Upper lobe of left lung (tissue), 6 donors: ENCODE measurements around the gene AAR2. TPM values are rescaled to one million over a fixed set of nuclear protein-coding genes. Genes with fewer than 3 reads are reported as not detected.

Experiments
- ATAC-seq, 2 donors: fragments of 200-7000 bp; cut with Tn5 transposase; one replicate each; pipeline ENCODE4 v1.9.1; 2022; ENCODE audit warnings: mild to moderate bottlenecking in 2 of 2, moderate library complexity in 2 of 2; ENCODE audit not compliant: low FRiP score in 2 of 2
- DNase-seq, 2 donors: peaks; one replicate each; pipeline ENCODE4 v3.0.0-alpha.2; 2019 to 2020
- H3K27ac ChIP-seq, 4 donors: fragments of 200-600 bp; sonication (generic); one replicate each; pipeline ENCODE4 v1.5.1; 2016 to 2019
- H3K27me3 ChIP-seq, 4 donors: fragments of 200-600 bp; sonication (generic); one replicate each; pipeline ENCODE4 v1.5.1; 2017 to 2019
- H3K36me3 ChIP-seq, 4 donors: fragments of 200-600 bp; sonication (generic); one replicate each; pipeline ENCODE4 v1.5.1; 2016 to 2019
- H3K4me1 ChIP-seq, 4 donors: fragments of 200-600 bp; sonication (generic); one replicate each; pipeline ENCODE4 v1.5.1; 2018 to 2019
- H3K4me3 ChIP-seq, 4 donors: fragments of 200-600 bp; sonication (generic); one replicate each; pipeline ENCODE4 v1.5.1; 2017 to 2019; ENCODE audit warnings: mild to moderate bottlenecking in 2 of 4, moderate library complexity in 1 of 4
- H3K9me3 ChIP-seq, 4 donors: fragments of 200-600 bp; sonication (generic); one replicate each; pipeline ENCODE4 v1.5.1; 2018 to 2019
- CTCF ChIP-seq, 6 experiments: fragments of 450-650 bp in 4 of 6; fragments of 200-600 bp in 2 of 6; sonication (generic) in 2 of 6; IDR thresholded peaks; one replicate each; pipeline ENCODE4 v1.5.1; 2016 to 2019; ENCODE audit warnings: antibody characterized with exemption in 6 of 6
- EP300 ChIP-seq, 4 donors: sonication (generic); formaldehyde crosslinking; IDR thresholded peaks; one replicate each; pipeline ENCODE4 v1.5.1; 2017; ENCODE audit warnings: antibody characterized with exemption in 4 of 4, control low read depth in 2 of 4
- POLR2A ChIP-seq, 4 donors: fragments of 450-650 bp; IDR thresholded peaks; one replicate each; pipeline ENCODE4 v1.5.1; 2016 to 2017; ENCODE audit warnings: antibody characterized with exemption in 4 of 4, mild to moderate bottlenecking in 2 of 4
- POLR2AphosphoS5 ChIP-seq, 2 donors: sonication (generic); formaldehyde crosslinking; IDR thresholded peaks; one replicate each; pipeline ENCODE4 v1.5.1; 2017; ENCODE audit warnings: antibody characterized with exemption in 2 of 2
- WGBS, 2 donors: methylation state at CpG; one replicate each; pipeline ENCODE4 v1.1.5; 2017 to 2018; 5-methylcytosine and 5-hydroxymethylcytosine counted together
- total RNA-seq, 6 donors: library from RNA; depleted of rRNA in 4 of 6; stranded (reverse); fragments of >200 nt in 4 of 6; gene quantifications; one replicate each; pipeline versions ENCODE4 v1.1.0 to v1.2.1, GENCODE V29; 2016 to 2021
- donor health status: DM: no; HTN: no; CAD: no; lungs with moderate emphysema.
- donor health status: DM: no; HTN: yes; CAD: no; lungs with severe emphysema.

The AAR2 gene
- total RNA-seq, 6 donors from 2014 or later, result 19.9 to 42.0 (median 25.3) TPM

DNA sequence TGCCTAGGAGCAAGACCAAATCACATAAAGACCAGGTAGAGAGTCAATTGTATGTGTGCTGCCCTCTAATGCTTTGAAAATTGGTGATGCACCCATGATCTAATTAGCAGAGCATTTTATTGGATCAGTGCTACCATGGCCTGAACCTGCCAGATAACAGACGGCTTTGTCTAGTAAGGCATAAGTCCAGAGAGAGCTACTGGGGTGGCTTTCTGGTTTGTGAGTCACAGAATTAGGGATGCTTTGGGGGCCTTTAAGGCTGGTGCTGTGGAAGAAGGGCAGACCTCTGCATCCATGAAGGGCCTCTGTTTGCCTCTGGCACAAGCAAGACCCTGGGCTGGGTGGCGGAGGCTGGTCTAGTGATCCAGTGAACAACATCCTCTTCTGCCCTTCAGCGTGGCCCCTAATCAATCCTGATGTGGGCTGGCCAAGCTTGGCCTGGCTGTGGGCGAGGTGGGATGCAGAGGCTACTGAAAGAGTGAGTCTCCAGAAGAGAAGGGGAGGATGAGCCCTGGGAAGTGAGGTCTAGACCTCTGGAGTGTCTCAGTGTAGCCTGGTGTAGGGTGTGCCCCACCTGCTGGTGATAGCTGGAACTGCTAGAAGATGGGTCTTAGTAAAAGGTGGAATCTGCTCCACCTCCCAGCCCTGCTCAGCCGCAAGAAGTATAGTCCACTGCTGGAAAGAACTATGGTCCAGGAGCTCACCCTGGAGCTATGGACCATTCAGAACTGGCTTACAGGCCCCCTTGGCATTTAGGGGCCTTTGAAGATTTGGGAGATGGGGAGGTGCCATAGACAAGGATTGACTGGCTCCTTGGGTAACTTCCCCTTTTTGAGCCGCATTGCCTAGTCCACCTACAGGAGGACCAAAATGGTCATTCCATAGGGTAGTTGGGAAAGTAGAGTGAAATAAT lies 36.7 kb upstream of the AAR2 start:
- Histone ChIP-seq H3K36me3 (peaks cover 0 to 26% (median 11%) of the 10 kb centered on the region in 4 donors), H3K27me3 (no peaks in the 10 kb centered on the region), H3K4me1 (peaks cover 0 to 5% (median 0%) of the 10 kb centered on the region in 4 donors), H3K9me3 (no peaks in the 10 kb centered on the region), H3K27ac (no peak overlapping the region), H3K4me3 (no peak overlapping the region)
- TF ChIP-seq POLR2AphosphoS5 (IDR thresholded peaks at IDR 0.05) (no peak), CTCF (IDR thresholded peaks at IDR 0.05) (peak; percentile 83 to 88 (median 84))
- peak in 1 of 2 donors; percentile 70 for DNase-seq
- peak; percentile 80 to 81 for ATAC-seq
- 45 to 53% methylated on average over 5 to 6 of the region's 6 CpGs for WGBS, 2 donors

DNA sequence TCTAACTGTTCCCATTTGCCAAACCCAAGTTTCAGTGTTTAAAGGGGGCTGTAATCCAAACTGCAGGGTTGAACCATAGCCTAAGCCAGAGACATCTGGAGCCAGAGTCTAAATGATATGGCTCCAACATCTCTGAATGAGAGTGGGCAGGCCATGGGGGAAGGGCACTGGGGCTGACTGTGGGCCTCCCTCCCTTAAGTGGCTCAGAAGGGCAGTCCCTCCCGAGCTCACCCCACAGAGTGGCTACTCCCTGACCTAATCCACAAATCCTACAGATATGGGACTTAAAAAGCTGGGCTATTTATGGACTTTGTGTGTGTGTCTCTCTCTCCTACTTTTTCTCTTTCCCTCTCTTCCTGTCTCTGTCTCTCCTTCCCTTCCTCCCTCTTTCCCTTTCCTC lies 35.8 kb upstream of the AAR2 start:
- Histone ChIP-seq H3K4me3 (no peak overlapping the region), H3K27ac (no peak overlapping the region), H3K36me3 (peaks cover 0 to 19% (median 8%) of the 10 kb centered on the region in 4 donors), H3K9me3 (no peaks in the 10 kb centered on the region), H3K27me3 (no peaks in the 10 kb centered on the region), H3K4me1 (peaks cover 0 to 5% (median 0%) of the 10 kb centered on the region in 4 donors)
- DNase-seq (no peak), ATAC-seq (no peak)
- TF ChIP-seq EP300 (IDR thresholded peaks at IDR 0.05), result no peak
- no peak for TF ChIP-seq POLR2AphosphoS5 (IDR thresholded peaks at IDR 0.05)
- no peak for TF ChIP-seq CTCF (IDR thresholded peaks at IDR 0.05)
- TF ChIP-seq POLR2A (IDR thresholded peaks at IDR 0.05), result no peak
- WGBS, 2 donors, result 85 to 100% methylated on average over 1 of the region's 1 CpG

DNA sequence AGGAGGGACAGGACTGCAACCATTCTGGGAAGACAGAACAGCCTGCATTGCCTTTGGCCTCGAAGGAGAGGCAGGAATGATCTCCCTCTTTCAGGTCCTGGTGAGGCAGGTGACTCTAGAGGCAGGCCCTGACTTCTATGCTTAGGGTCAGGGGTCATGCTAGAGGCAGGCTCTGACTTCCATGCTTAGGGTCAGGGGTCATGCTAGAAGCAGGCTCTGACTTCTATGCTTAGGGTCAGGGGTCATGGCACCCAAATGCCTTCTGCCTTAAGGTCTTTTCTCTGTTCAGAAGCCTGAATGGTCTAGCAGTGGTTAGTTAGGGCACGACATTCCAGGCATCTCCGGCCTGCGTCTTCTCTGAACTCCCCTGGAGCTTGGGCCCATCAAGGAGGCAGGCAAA lies 35.1 kb upstream of the AAR2 start:
- TF ChIP-seq POLR2A (IDR thresholded peaks at IDR 0.05) (no peak), CTCF (IDR thresholded peaks at IDR 0.05) (no peak), POLR2AphosphoS5 (IDR thresholded peaks at IDR 0.05) (no peak), EP300 (IDR thresholded peaks at IDR 0.05) (no peak)
- peaks cover 0 to 20% (median 10%) of the 10 kb centered on the region in 4 donors for H3K36me3 ChIP-seq
- no peaks in the 10 kb centered on the region for H3K27me3 ChIP-seq
- 91% methylated on average over 4 of the region's 4 CpGs for WGBS, 2 donors
- no peak for DNase-seq
- no peak overlapping the region for H3K4me3 ChIP-seq
- no peak for ATAC-seq
- no peak overlapping the region for H3K27ac ChIP-seq
- H3K4me1 ChIP-seq, result peaks cover 0 to 5% (median 0%) of the 10 kb centered on the region in 4 donors
- no peaks in the 10 kb centered on the region for H3K9me3 ChIP-seq

DNA sequence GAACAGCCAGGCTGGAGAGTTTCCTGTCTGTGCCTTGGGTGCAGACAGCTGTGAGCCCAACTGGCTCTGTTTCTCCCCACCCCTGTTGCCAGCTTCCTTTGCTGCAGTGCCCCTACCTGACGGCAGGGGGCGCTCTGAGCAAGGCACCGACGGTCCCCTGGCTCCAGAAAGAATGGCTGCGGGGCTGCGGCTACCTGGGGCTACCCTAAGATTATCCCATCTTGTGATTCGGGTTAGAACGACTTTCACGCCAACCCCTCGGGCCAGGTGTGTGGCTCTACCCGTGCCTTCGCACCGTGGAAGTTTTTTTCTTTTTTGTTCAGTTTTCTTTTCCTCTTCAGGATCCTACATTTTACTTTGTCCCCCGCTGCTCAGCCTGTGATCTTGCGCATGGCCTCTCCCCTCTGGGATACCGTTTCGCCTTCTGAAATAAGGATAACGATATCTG lies 33.4 kb upstream of the AAR2 start:
- 33 to 34% methylated on average over 18 of the region's 18 CpGs for WGBS, 2 donors
- peaks cover 0 to 32% (median 15%) of the 10 kb centered on the region in 4 donors for H3K36me3 ChIP-seq

More for the DNA sequence above, 33.4 kb upstream of the AAR2 start:
- Histone ChIP-seq H3K4me1 (peaks cover 0 to 5% (median 0%) of the 10 kb centered on the region in 4 donors), H3K27me3 (no peaks in the 10 kb centered on the region), H3K27ac (no peak overlapping the region), H3K4me3 (no peak overlapping the region), H3K9me3 (no peaks in the 10 kb centered on the region)
- TF ChIP-seq POLR2AphosphoS5 (IDR thresholded peaks at IDR 0.05) (no peak), CTCF (IDR thresholded peaks at IDR 0.05) (peak; percentile 89 to 96 (median 90)), POLR2A (IDR thresholded peaks at IDR 0.05) (no peak)
- DNase-seq, result peak; percentile 64 to 85
- peak; percentile 62 to 75 for ATAC-seq
